OCI-LY3 (cell line): ENCODE measurements around the gene DGCR6L.
"Not testable (repeated sequence)": the region's sequence is repeated elsewhere in the genome, so short reads cannot be mapped to it uniquely, and the experiment has no call there.

Source experiments
- H2AFZ ChIP-seq: fragments of 200-600, 300-600 bp; shearing (Covaris generic); 2 replicates; pipeline ENCODE4 v1.6.0; 2014; ENCODE audit warnings: antibody characterized with exemption, low read depth, low read length
- H3K27ac ChIP-seq: fragments of 200-600, 300-600 bp; sonication (generic); 2 replicates; pipeline ENCODE4 v1.5.1; 2014; ENCODE audit warnings: mild to moderate bottlenecking, low read length, moderate library complexity, mixed read lengths
- H3K27me3 ChIP-seq: fragments of 200-600, 300-600 bp; sonication (generic); 2 replicates; pipeline ENCODE4 v1.6.1; 2014; ENCODE audit warnings: low read depth, low read length, mixed read lengths
- H3K36me3 ChIP-seq: fragments of 200-600, 300-600 bp; sonication (generic); replicated peaks from 2 replicates; pipeline ENCODE3; 2014; ENCODE audit warnings: low read depth, low read length, mixed read lengths
- H3K4me1 ChIP-seq: fragments of 300-600, 200-600 bp; sonication (generic); 2 replicates; pipeline ENCODE4 v1.6.1; 2014; ENCODE audit warnings: low read length, mixed read lengths
- H3K4me2 ChIP-seq: fragments of 200-600, 300-600 bp; sonication (generic); 2 replicates; pipeline ENCODE4 v1.6.1; 2014; ENCODE audit warnings: low read length, mixed read lengths
- H3K4me3 ChIP-seq: fragments of 300-600, 200-600 bp; sonication (generic); 2 replicates; pipeline ENCODE4 v1.5.1; 2014; ENCODE audit warnings: antibody characterized with exemption, mild to moderate bottlenecking, low read length, moderate library complexity
- H3K79me2 ChIP-seq: fragments of 300-600, 200-600 bp; shearing (Covaris generic); 2 replicates; pipeline ENCODE4 v1.6.1; 2014; ENCODE audit warnings: mild to moderate bottlenecking, low read length, mixed read lengths
- H3K9ac ChIP-seq: fragments of 300-600, 200-600 bp; shearing (Covaris generic); 2 replicates; pipeline ENCODE4 v1.6.0; 2014; ENCODE audit warnings: mild to moderate bottlenecking, low read length, moderate library complexity
- H3K9me3 ChIP-seq: fragments of 200-600, 300-600 bp; shearing (Covaris generic); 2 replicates; pipeline ENCODE4 v1.6.1; 2014; ENCODE audit warnings: low read length, mixed read lengths; ENCODE audit not compliant: insufficient read depth
- H4K20me1 ChIP-seq: fragments of 200-600, 300-600 bp; sonication (generic); 2 replicates; pipeline ENCODE4 v1.6.1; 2016; ENCODE audit warnings: low read length, mixed read lengths; ENCODE audit not compliant: insufficient read depth
- CTCF ChIP-seq: fragments of 200-600, 300-600 bp; sonication (generic); IDR thresholded peaks from 2 replicates; pipeline ENCODE4 v1.5.1; 2014; ENCODE audit warnings: antibody characterized with exemption, low read length, low read depth
- EZH2phosphoT487 ChIP-seq: fragments of 200-600 bp; shearing (Covaris generic); IDR thresholded peaks from 2 replicates; pipeline ENCODE4 v1.6.1; 2018; ENCODE audit warnings: antibody characterized with exemption, mixed run types, low read depth

DGCR6L gene

GRCh38 chr22:20305894-20306645 is 13.8 kb downstream of the DGCR6L start:
- Histone ChIP-seq H2AFZ (no peak overlapping the region), H3K27me3 (no peaks in the 10 kb centered on the region), H3K4me3 (no peak overlapping the region), H4K20me1 (no peaks in the 10 kb centered on the region), H3K79me2 (no peaks in the 10 kb centered on the region), H3K27ac (no peak overlapping the region), H3K4me1 (no peaks in the 10 kb centered on the region), H3K4me2 (no peak overlapping the region), H3K36me3 (no peaks in the 10 kb centered on the region), H3K9ac (no peak overlapping the region), H3K9me3 (no peaks in the 10 kb centered on the region)
- TF ChIP-seq CTCF (no peak), EZH2phosphoT487 (no peak)

- not testable (repeated sequence) for H3K4me2 ChIP-seq, H3K36me3 ChIP-seq, H2AFZ ChIP-seq
Observed at GRCh38 chr22:20305230-20305893, 14.5 kb downstream of the DGCR6L start.

GRCh38 chr22:20304646-20305045 is 15.2 kb downstream of the DGCR6L start:
- Histone ChIP-seq H3K4me1 (no peaks in the 10 kb centered on the region), H3K4me3 (no peak overlapping the region), H3K27ac (no peak overlapping the region), H3K79me2 (no peaks in the 10 kb centered on the region), H3K4me2 (no peak overlapping the region), H3K9ac (no peak overlapping the region), H4K20me1 (no peaks in the 10 kb centered on the region), H3K36me3 (no peaks in the 10 kb centered on the region), H3K9me3 (no peaks in the 10 kb centered on the region), H2AFZ (no peak overlapping the region), H3K27me3 (no peaks in the 10 kb centered on the region)
- TF ChIP-seq CTCF (no peak), EZH2phosphoT487 (no peak)

More at GRCh38 chr22:20305230-20305893, 14.5 kb downstream of the DGCR6L start:
- H3K27me3 ChIP-seq, H3K27ac ChIP-seq, H4K20me1 ChIP-seq, H3K9me3 ChIP-seq, H3K9ac ChIP-seq, H3K79me2 ChIP-seq, H3K4me3 ChIP-seq, H3K4me1 ChIP-seq: not testable (repeated sequence)

- not testable (repeated sequence) for H3K9ac ChIP-seq, H3K4me1 ChIP-seq, H4K20me1 ChIP-seq, H3K27me3 ChIP-seq, H3K36me3 ChIP-seq, H2AFZ ChIP-seq, H3K79me2 ChIP-seq, H3K4me3 ChIP-seq, H3K4me2 ChIP-seq, H3K27ac ChIP-seq, H3K9me3 ChIP-seq
Observed at GRCh38 chr22:20303229-20303534, 16.7 kb downstream of the DGCR6L start.

- Histone ChIP-seq H3K9me3 (no peaks in the 10 kb centered on the region), H3K4me3 (no peak overlapping the region), H4K20me1 (no peaks in the 10 kb centered on the region), H3K9ac (no peak overlapping the region), H2AFZ (no peak overlapping the region), H3K4me2 (no peak overlapping the region), H3K27ac (no peak overlapping the region), H3K4me1 (no peaks in the 10 kb centered on the region), H3K27me3 (no peaks in the 10 kb centered on the region), H3K79me2 (no peaks in the 10 kb centered on the region), H3K36me3 (no peaks in the 10 kb centered on the region)
- TF ChIP-seq EZH2phosphoT487: no peak
- no peak for TF ChIP-seq CTCF
Observed at GRCh38 chr22:20302438-20303228, 17.2 kb downstream of the DGCR6L start.
